ENCODE data around the gene MAN2A1.

MAN2A1 gene

GRCh38 chr5:109816732-109817131, 127.0 kb downstream of the MAN2A1 start:
- no peaks in the 10 kb centered on the region for H3K27me3 ChIP-seq
- no peaks in the 10 kb centered on the region for H3K4me1 ChIP-seq (ENCODE audit: control insufficient read depth in 1 of 2, insufficient read depth in 1 of 2, low read depth in 1 of 2, low read length in 1 of 2)
- H3K9me3 ChIP-seq: no peaks in the 10 kb centered on the region
- H3K27ac ChIP-seq: no peak overlapping the region
- H3K4me3 ChIP-seq (ENCODE audit: low read depth in 1 of 2, low read length in 1 of 2): no peak overlapping the region
- TF ChIP-seq CTCF (IDR thresholded peaks at IDR 0.05): no peak
- peaks cover 44% of the 10 kb centered on the region for H3K36me3 ChIP-seq

- H3K4me1 ChIP-seq (ENCODE audit: control insufficient read depth in 1 of 2, insufficient read depth in 1 of 2, low read depth in 1 of 2, low read length in 1 of 2): no peaks in the 10 kb centered on the region
- H3K4me3 ChIP-seq (ENCODE audit: low read depth in 1 of 2, low read length in 1 of 2): no peak overlapping the region
- H3K9me3 ChIP-seq: no peaks in the 10 kb centered on the region
These were observed 130.2 kb downstream of the MAN2A1 start for GRCh38 chr5:109819878-109820277.

GRCh38 chr5:109823597-109823996, 133.9 kb downstream of the MAN2A1 start:
- Histone ChIP-seq H3K4me3 (ENCODE audit: low read depth in 1 of 2, low read length in 1 of 2) (no peak overlapping the region), H3K27me3 (no peaks in the 10 kb centered on the region), H3K4me1 (ENCODE audit: control insufficient read depth in 1 of 2, insufficient read depth in 1 of 2, low read depth in 1 of 2, low read length in 1 of 2) (no peaks in the 10 kb centered on the region), H3K36me3 (peaks cover 26% of the 10 kb centered on the region), H3K9me3 (no peaks in the 10 kb centered on the region), H3K27ac (no peak overlapping the region)
- no peak for TF ChIP-seq CTCF (IDR thresholded peaks at IDR 0.05)

More at GRCh38 chr5:109819878-109820277, 130.2 kb downstream of the MAN2A1 start:
- no peak for TF ChIP-seq CTCF (IDR thresholded peaks at IDR 0.05)
- Histone ChIP-seq H3K27ac (no peak overlapping the region), H3K27me3 (no peaks in the 10 kb centered on the region), H3K36me3 (peaks cover 44% of the 10 kb centered on the region)

- H3K4me3 ChIP-seq (ENCODE audit: low read depth in 1 of 2, low read length in 1 of 2): no peak overlapping the region
- no peaks in the 10 kb centered on the region for H3K9me3 ChIP-seq
- H3K27ac ChIP-seq: no peak overlapping the region
- peaks cover 11% of the 10 kb centered on the region for H3K36me3 ChIP-seq
- no peaks in the 10 kb centered on the region for H3K4me1 ChIP-seq (ENCODE audit: control insufficient read depth in 1 of 2, insufficient read depth in 1 of 2, low read depth in 1 of 2, low read length in 1 of 2)
- no peaks in the 10 kb centered on the region for H3K27me3 ChIP-seq
- no peak for TF ChIP-seq CTCF (IDR thresholded peaks at IDR 0.05)
These were observed 135.7 kb downstream of the MAN2A1 start for GRCh38 chr5:109825450-109825849.

- Histone ChIP-seq H3K4me1 (ENCODE audit: control insufficient read depth in 1 of 2, insufficient read depth in 1 of 2, low read depth in 1 of 2, low read length in 1 of 2) (no peaks in the 10 kb centered on the region), H3K36me3 (peaks cover 15% of the 10 kb centered on the region)
These were observed 136.7 kb downstream of the MAN2A1 start for GRCh38 chr5:109826426-109826825.

More at GRCh38 chr5:109826426-109826825, 136.7 kb downstream of the MAN2A1 start:
- Histone ChIP-seq H3K4me3 (ENCODE audit: low read depth in 1 of 2, low read length in 1 of 2) (no peak overlapping the region), H3K9me3 (no peaks in the 10 kb centered on the region), H3K27me3 (no peaks in the 10 kb centered on the region), H3K27ac (no peak overlapping the region)
- TF ChIP-seq CTCF (IDR thresholded peaks at IDR 0.05): no peak
